Loucy (cell line): Measurements from ENCODE around the gene KCNS1.

Experiments
- H2AFZ ChIP-seq: fragments of 200-600 bp; sonication (generic); 2 replicates; pipeline ENCODE4 v1.6.0; 2016; ENCODE audit warnings: antibody characterized with exemption, mild to moderate bottlenecking, low read length, moderate library complexity
- H3F3A ChIP-seq: fragments of 200-600 bp; 2 replicates; pipeline ENCODE4 v1.6.0; 2016; ENCODE audit warnings: antibody characterized with exemption, low read depth, mild to moderate bottlenecking
- H3K27me3 ChIP-seq: fragments of 200-600 bp; sonication (generic); 2 replicates; pipeline ENCODE4 v1.6.1; 2014; ENCODE audit warnings: low read length, mild to moderate bottlenecking; ENCODE audit not compliant: insufficient read depth, poor library complexity, severe bottlenecking
- H3K36me3 ChIP-seq: fragments of 200-600 bp; sonication (generic); 2 replicates; pipeline ENCODE4 v1.6.1; 2016; ENCODE audit warnings: low read length; ENCODE audit not compliant: insufficient read depth
- H3K4me1 ChIP-seq: fragments of 200-600 bp; sonication (generic); 2 replicates; pipeline ENCODE4 v1.5.1; 2014; ENCODE audit warnings: low read length, mild to moderate bottlenecking; ENCODE audit not compliant: insufficient read depth, poor library complexity, severe bottlenecking
- H3K4me2 ChIP-seq: fragments of 200-600 bp; sonication (generic); 2 replicates; pipeline ENCODE4 v1.6.0; 2014; ENCODE audit warnings: antibody characterized with exemption, low read length, low read depth, mild to moderate bottlenecking; ENCODE audit not compliant: poor library complexity, severe bottlenecking
- H3K4me3 ChIP-seq: fragments of 200-600 bp; sonication (generic); 2 replicates; pipeline ENCODE4 v1.5.1; 2014; ENCODE audit warnings: low read length, mild to moderate bottlenecking, mixed read lengths; ENCODE audit not compliant: poor library complexity, severe bottlenecking
- H3K79me2 ChIP-seq: fragments of 200-600 bp; sonication (generic); 2 replicates; pipeline ENCODE4 v1.6.1; 2014; ENCODE audit warnings: low read length; ENCODE audit not compliant: insufficient read depth
- H3K9ac ChIP-seq: fragments of 200-600 bp; sonication (generic); 2 replicates; pipeline ENCODE4 v1.6.0; 2014; ENCODE audit warnings: mild to moderate bottlenecking, low read depth, low read length, moderate library complexity; ENCODE audit not compliant: poor library complexity, severe bottlenecking
- H3K9me2 ChIP-seq: fragments of 200-600 bp; sonication (generic); replicated peaks from 2 replicates; pipeline ENCODE4 v1.6.1; 2016; ENCODE audit warnings: low read depth, low read length, mixed read lengths
- H3K9me3 ChIP-seq: fragments of 200-600 bp; sonication (generic); 2 replicates; pipeline ENCODE4 v1.6.1; 2014; ENCODE audit warnings: mild to moderate bottlenecking, antibody characterized with exemption, low read length, low read depth; ENCODE audit not compliant: insufficient read depth
- H4K20me1 ChIP-seq: fragments of 200-600 bp; sonication (generic); 2 replicates; pipeline ENCODE4 v1.6.0; 2014; ENCODE audit warnings: antibody characterized with exemption, low read length, mild to moderate bottlenecking; ENCODE audit not compliant: insufficient read depth, poor library complexity, severe bottlenecking
- EZH2phosphoT487 ChIP-seq: fragments of 200-600 bp; IDR thresholded peaks from 2 replicates; pipeline ENCODE4 v1.6.1; 2018; ENCODE audit warnings: antibody characterized with exemption, mild to moderate bottlenecking, moderate library complexity, borderline replicate concordance
- TF ChIP-seq, protein P1 (sequence below): fragments of 200-600 bp; sonication (generic); conservative IDR thresholded peaks from 2 replicates; pipeline ENCODE4 v1.5.1; 2014; ENCODE audit warnings: mild to moderate bottlenecking, antibody characterized with exemption, low read length

KCNS1 gene

DNA sequence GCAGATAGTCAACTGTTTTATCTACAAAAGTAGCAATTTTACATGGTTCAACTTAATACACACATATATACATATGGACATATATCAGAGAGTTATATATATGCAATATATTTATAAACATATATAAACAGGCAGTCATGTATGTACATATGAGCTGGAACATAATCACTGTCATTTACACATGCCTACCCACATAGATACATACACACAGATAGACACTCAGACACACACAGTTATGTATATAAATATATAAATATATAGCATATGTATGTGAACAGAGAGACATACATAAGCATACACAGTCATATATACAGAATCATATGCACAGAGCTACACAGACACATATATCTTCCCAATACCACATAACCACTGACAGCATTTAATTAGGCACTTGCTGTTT, 11.8 kb upstream of the KCNS1 start:
- Histone ChIP-seq H3K9ac (no peak overlapping the region), H3K36me3 (no peaks in the 10 kb centered on the region), H3K9me3 (no peaks in the 10 kb centered on the region), H2AFZ (no peak overlapping the region), H3K4me1 (no peaks in the 10 kb centered on the region), H3K9me2 (no peaks in the 10 kb centered on the region), H4K20me1 (no peaks in the 10 kb centered on the region), H3K79me2 (no peaks in the 10 kb centered on the region), H3K4me2 (no peak overlapping the region), H3K27me3 (no peaks in the 10 kb centered on the region), H3F3A (no peaks in the 10 kb centered on the region), H3K4me3 (no peak overlapping the region)
- no peak for TF ChIP-seq EZH2phosphoT487
- TF ChIP-seq, protein P1, sequence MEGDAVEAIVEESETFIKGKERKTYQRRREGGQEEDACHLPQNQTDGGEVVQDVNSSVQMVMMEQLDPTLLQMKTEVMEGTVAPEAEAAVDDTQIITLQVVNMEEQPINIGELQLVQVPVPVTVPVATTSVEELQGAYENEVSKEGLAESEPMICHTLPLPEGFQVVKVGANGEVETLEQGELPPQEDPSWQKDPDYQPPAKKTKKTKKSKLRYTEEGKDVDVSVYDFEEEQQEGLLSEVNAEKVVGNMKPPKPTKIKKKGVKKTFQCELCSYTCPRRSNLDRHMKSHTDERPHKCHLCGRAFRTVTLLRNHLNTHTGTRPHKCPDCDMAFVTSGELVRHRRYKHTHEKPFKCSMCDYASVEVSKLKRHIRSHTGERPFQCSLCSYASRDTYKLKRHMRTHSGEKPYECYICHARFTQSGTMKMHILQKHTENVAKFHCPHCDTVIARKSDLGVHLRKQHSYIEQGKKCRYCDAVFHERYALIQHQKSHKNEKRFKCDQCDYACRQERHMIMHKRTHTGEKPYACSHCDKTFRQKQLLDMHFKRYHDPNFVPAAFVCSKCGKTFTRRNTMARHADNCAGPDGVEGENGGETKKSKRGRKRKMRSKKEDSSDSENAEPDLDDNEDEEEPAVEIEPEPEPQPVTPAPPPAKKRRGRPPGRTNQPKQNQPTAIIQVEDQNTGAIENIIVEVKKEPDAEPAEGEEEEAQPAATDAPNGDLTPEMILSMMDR: no peak

DNA sequence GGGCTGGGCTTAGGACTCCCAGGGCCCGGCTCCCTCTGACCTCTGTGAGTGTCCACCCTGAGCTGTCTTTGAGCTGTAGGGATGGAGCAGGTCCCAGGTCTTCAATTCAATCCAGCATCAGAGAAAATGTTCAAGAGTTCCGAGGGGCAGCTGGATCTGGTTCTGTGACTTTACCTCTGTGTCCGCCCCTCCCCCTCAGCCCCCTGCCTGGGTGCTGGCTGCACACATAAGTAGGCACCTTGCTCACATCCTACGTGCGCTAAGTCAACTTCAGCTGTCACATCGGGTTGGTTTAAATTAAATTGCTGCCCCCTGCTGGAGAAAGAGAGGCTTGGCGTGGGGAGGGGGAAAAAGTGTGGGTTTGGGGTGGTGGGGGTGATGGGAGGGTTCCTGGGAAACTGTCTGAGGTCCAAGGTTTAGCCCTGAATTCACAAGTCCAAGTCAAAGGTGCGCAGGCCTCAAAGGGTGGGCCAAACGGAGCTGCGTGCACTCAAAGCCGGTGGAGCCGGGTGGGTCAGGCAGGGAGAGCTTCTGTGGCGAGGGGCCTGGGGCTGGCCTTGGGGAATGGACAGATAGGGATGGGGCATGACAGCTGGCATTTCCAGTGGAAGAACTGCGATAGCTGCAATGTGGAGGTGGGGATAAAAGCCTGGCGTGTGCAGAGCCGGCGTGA, 11.0 kb upstream of the KCNS1 start:
- Histone ChIP-seq H3K4me3 (no peak overlapping the region), H3K79me2 (no peaks in the 10 kb centered on the region), H3K4me2 (no peak overlapping the region), H4K20me1 (no peaks in the 10 kb centered on the region), H3K36me3 (no peaks in the 10 kb centered on the region), H3F3A (no peaks in the 10 kb centered on the region), H3K9me2 (no peaks in the 10 kb centered on the region), H3K9me3 (no peaks in the 10 kb centered on the region), H3K9ac (no peak overlapping the region), H2AFZ (no peak overlapping the region), H3K4me1 (no peaks in the 10 kb centered on the region), H3K27me3 (no peaks in the 10 kb centered on the region)
- TF ChIP-seq, protein P1: peak; percentile 83
- TF ChIP-seq EZH2phosphoT487: no peak

DNA sequence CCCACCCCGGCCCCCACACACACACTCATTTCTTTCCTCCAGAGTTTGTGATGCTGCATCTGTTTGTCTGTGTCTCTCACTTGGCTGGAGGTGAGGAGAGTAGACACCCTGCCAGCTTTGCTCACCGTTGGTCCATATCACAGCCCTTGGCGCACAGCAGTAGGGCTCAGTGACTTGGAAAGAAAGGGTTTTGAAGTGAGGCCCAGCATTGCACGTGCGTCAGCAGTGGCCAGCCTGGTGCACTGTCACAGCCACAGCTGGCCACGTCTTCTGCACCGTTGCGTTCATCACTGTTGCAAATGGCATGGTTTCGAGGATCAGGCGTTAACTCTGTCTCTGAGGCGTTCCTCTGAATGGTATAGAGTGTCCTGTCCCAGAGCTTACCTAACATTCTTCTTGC, 10.4 kb upstream of the KCNS1 start:
- no peak overlapping the region for H3K4me2 ChIP-seq
- no peaks in the 10 kb centered on the region for H3K27me3 ChIP-seq
- H3K9me3 ChIP-seq: no peaks in the 10 kb centered on the region
- no peaks in the 10 kb centered on the region for H3K9me2 ChIP-seq
- no peaks in the 10 kb centered on the region for H3F3A ChIP-seq
- H4K20me1 ChIP-seq: no peaks in the 10 kb centered on the region
- no peaks in the 10 kb centered on the region for H3K79me2 ChIP-seq
- no peaks in the 10 kb centered on the region for H3K36me3 ChIP-seq
- no peak overlapping the region for H3K4me3 ChIP-seq
- no peaks in the 10 kb centered on the region for H3K4me1 ChIP-seq
- no peak overlapping the region for H2AFZ ChIP-seq
- no peak for TF ChIP-seq EZH2phosphoT487
- TF ChIP-seq, protein P1: no peak
- H3K9ac ChIP-seq: no peak overlapping the region
